GM12875 (cell line): ENCODE data around the gene UBE2C.
"Not testable (repeated sequence)": the region's sequence is repeated elsewhere in the genome, so short reads cannot be mapped to it uniquely, and the experiment has no call there.

Experiments
- H3K4me3 ChIP-seq: one replicate; pipeline ENCODE4 v1.5.1; 2011; ENCODE audit warnings: low read depth, low read length, control low read depth
- CTCF ChIP-seq: IDR thresholded peaks from 2 replicates; pipeline ENCODE4 v1.5.1; 2011; ENCODE audit warnings: low read depth, mild to moderate bottlenecking, control low read depth, inconsistent platforms, low read length, moderate library complexity, borderline replicate concordance; ENCODE audit not compliant: insufficient read depth

UBE2C gene

GRCh38 chr20:45783656-45784294, 28.7 kb upstream of the UBE2C start:
- no peak for TF ChIP-seq CTCF

GRCh38 chr20:45788351-45788750, 24.1 kb upstream of the UBE2C start:
- no peak overlapping the region for H3K4me3 ChIP-seq
- no peak for TF ChIP-seq CTCF

More at GRCh38 chr20:45783656-45784294, 28.7 kb upstream of the UBE2C start:
- H3K4me3 ChIP-seq, result no peak overlapping the region

GRCh38 chr20:45792317-45793118, 19.9 kb upstream of the UBE2C start:
- no peak for TF ChIP-seq CTCF
- H3K4me3 ChIP-seq, result peak overlapping the region; percentile 65

- TF ChIP-seq CTCF, result no peak
These were observed 15.9 kb upstream of the UBE2C start for GRCh38 chr20:45796337-45797065.

GRCh38 chr20:45797510-45797909, 14.9 kb upstream of the UBE2C start:
- H3K4me3 ChIP-seq, result not testable (repeated sequence)

More at GRCh38 chr20:45796337-45797065, 15.9 kb upstream of the UBE2C start:
- no peak overlapping the region for H3K4me3 ChIP-seq

- H3K4me3 ChIP-seq, result not testable (repeated sequence)
These were observed 14.5 kb upstream of the UBE2C start for GRCh38 chr20:45797955-45798354.

GRCh38 chr20:45798935-45799642, 13.4 kb upstream of the UBE2C start:
- H3K4me3 ChIP-seq, result no peak overlapping the region
- TF ChIP-seq CTCF, result peak; percentile 84
